Tibial nerve (tissue), 4 donors: ENCODE data around the gene MAX. TPM values are rescaled to one million over a fixed set of nuclear protein-coding genes. Genes with fewer than 3 reads are reported as not detected.
A peak's percentile ranks its signal among the peaks of the same experiment; 100 is the strongest.
"Not testable (repeated sequence)": the region's sequence is repeated elsewhere in the genome, so short reads cannot be mapped to it uniquely, and the experiment has no call there.

ENCODE experiments used
- DNase-seq, 2 donors: peaks; one replicate each; pipeline ENCODE4 v3.0.0-alpha.2; 2019; ENCODE audit warnings: low spot score in 2 of 2
- H3K27ac ChIP-seq, 4 donors: fragments of 200-600 bp; sonication (generic) in 3 of 4; one replicate each; pipeline ENCODE4 v1.5.1; 2017 to 2019; ENCODE audit warnings: mild to moderate bottlenecking in 1 of 4
- H3K27me3 ChIP-seq, 2 donors: fragments of 200-600 bp; sonication (generic) in 1 of 2; one replicate each; pipeline versions ENCODE4 v1.5.1 to v1.6.0; 2017 to 2019
- H3K36me3 ChIP-seq, 3 donors: fragments of 200-600 bp; sonication (generic); one replicate each; pipeline ENCODE4 v1.5.1; 2018 to 2019
- H3K4me1 ChIP-seq, 4 donors: fragments of 200-600 bp; sonication (generic) in 3 of 4; one replicate each; pipeline ENCODE4 v1.5.1; 2017 to 2019
- H3K4me3 ChIP-seq, 4 donors: fragments of 200-600 bp; sonication (generic) in 3 of 4; one replicate each; pipeline ENCODE4 v1.5.1; 2017 to 2019; ENCODE audit warnings: mild to moderate bottlenecking in 1 of 4, moderate library complexity in 1 of 4
- H3K9me3 ChIP-seq, 4 donors: fragments of 200-600 bp; sonication (generic) in 3 of 4; one replicate each; pipeline ENCODE4 v1.5.1; 2017 to 2019
- CTCF ChIP-seq, 5 experiments: fragments of 200-600 bp in 3 of 5; fragments of 450-650 bp in 2 of 5; sonication (generic) in 3 of 5; IDR thresholded peaks; one replicate each; pipeline ENCODE4 v1.5.1; 2016 to 2019; ENCODE audit warnings: antibody characterized with exemption in 5 of 5, mild to moderate bottlenecking in 3 of 5, moderate library complexity in 2 of 5
- EP300 ChIP-seq, 2 donors: sonication (generic); formaldehyde crosslinking; IDR thresholded peaks; one replicate each; pipeline ENCODE4 v1.6.1; 2017; ENCODE audit warnings: antibody characterized with exemption in 2 of 2, mild to moderate bottlenecking in 1 of 2
- POLR2A ChIP-seq, 2 donors: fragments of 450-650 bp; IDR thresholded peaks; one replicate each; pipeline ENCODE4 v1.6.1; 2017; ENCODE audit warnings: antibody characterized with exemption in 2 of 2, mild to moderate bottlenecking in 2 of 2, moderate library complexity in 2 of 2
- WGBS, 2 donors: methylation state at CpG; one replicate each; pipeline ENCODE4 v1.1.5; 2018; 5-methylcytosine and 5-hydroxymethylcytosine counted together
- total RNA-seq, 4 donors: library from RNA; depleted of rRNA; stranded (reverse); fragments of >200 nt; gene quantifications; one replicate each; pipeline ENCODE4 v1.1.0, GENCODE V29; 2016

The MAX gene
- total RNA-seq, 4 donors from 2014 or later = 49.4 to 70.4 (median 55.6) TPM

- H3K9me3 ChIP-seq = no peaks in the 10 kb centered on the region
- H3K27me3 ChIP-seq = no peaks in the 10 kb centered on the region
- peaks cover 0 to 6% (median 0%) of the 10 kb centered on the region in 3 donors for H3K36me3 ChIP-seq
- peak overlapping the region; percentile 83 to 97 (median 96) for H3K27ac ChIP-seq
- no peak for DNase-seq
- H3K4me1 ChIP-seq = peaks cover 0 to 59% (median 49%) of the 10 kb centered on the region in 4 donors
- WGBS, 2 donors = 18 to 28% methylated on average over 6 of the region's 6 CpGs
- TF ChIP-seq CTCF (IDR thresholded peaks at IDR 0.05) = no peak
- peak overlapping the region; percentile 78 to 96 (median 84) for H3K4me3 ChIP-seq
Observed at GRCh38 chr14:65100922-65101541, 1.3 kb downstream of the MAX start.

DNA sequence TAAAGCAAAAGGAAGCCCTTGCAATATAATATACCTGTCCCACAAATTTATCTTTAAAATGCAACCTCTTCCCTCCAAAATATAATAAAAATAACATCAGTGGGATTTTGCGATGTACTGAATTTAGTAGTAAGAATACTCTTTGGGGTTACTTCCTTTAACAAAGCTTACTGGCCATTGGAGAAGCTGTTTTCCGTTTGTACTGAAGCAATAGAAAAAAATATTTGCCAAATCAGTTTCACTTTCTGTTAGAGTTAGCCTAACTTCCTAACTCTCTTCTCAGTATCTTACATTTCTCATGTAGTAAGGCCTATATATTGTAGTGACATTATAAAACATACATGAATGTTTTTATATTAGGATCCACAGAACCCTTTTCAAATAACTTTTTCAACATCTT lies 3.7 kb downstream of the MAX start:
- Histone ChIP-seq H3K9me3 (no peaks in the 10 kb centered on the region), H3K27me3 (no peaks in the 10 kb centered on the region), H3K4me3 (peak overlapping the region in 2 of 4 donors; percentile 4 to 14), H3K36me3 (peaks cover 0 to 15% (median 0%) of the 10 kb centered on the region in 3 donors), H3K27ac (peak overlapping the region in 3 of 4 donors; percentile 25 to 73 (median 61)), H3K4me1 (peaks cover 0 to 83% (median 58%) of the 10 kb centered on the region in 4 donors)
- TF ChIP-seq CTCF (IDR thresholded peaks at IDR 0.05) (no peak), POLR2A (IDR thresholded peaks at IDR 0.05) (no peak), EP300 (IDR thresholded peaks at IDR 0.05) (no peak)
- 7 to 16% methylated on average over 2 of the region's 2 CpGs for WGBS, 2 donors
- no peak for DNase-seq

DNA sequence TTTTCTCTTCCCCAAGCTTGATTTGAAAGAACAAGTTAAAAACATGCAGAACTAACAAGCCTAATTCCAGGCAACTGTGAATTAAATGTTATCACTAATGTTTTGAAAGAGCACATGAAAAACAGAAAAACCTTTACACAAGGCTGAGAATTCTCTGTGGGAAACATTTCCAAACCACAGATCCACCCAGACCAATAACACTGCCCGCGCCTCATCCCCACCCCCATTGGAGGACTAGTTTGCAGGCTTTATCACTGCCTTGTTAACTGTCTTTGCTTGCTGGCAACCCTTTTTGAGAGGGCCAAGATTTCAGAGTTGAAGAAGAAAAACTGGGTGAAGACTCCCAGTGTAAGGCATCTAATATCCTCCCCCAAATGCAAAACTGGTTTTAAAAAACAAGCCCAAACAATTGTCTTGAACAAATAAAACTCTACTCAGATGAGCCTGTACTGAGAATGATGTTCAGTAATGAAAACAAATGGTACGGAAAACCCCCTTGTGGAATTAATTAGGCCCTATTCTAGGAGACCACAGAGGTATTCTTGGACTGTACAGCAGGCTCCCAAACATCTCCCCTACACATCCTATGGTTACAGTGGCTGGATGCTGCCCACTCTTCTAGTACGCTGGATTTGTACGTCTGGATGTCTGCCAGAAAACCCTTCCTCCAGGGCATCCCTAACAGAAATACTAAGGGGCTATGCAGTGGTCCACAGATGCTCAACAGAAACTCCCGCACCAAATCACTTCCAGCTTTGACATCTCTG lies 5.8 kb downstream of the MAX start:
- 29 to 49% methylated on average over 6 of the region's 6 CpGs for WGBS, 2 donors
- no peak overlapping the region for H3K4me3 ChIP-seq

GRCh38 chr14:65095633-65096205 lies 6.6 kb downstream of the MAX start:
- peak in 1 of 2 donors; percentile 51 for TF ChIP-seq EP300 (IDR thresholded peaks at IDR 0.05)
- TF ChIP-seq POLR2A (IDR thresholded peaks at IDR 0.05) = no peak
- Histone ChIP-seq H3K9me3 (no peaks in the 10 kb centered on the region), H3K27me3 (no peaks in the 10 kb centered on the region), H3K36me3 (peaks cover 0 to 44% (median 10%) of the 10 kb centered on the region in 3 donors), H3K4me1 (peaks cover 0 to 85% (median 50%) of the 10 kb centered on the region in 4 donors), H3K4me3 (no peak overlapping the region), H3K27ac (peak overlapping the region in 2 of 4 donors; percentile 61 to 73)
- peak; percentile 45 to 68 for DNase-seq
- 25 to 33% methylated on average over 3 of the region's 3 CpGs for WGBS, 2 donors

More for the DNA sequence above, 5.8 kb downstream of the MAX start:
- H3K9me3 ChIP-seq = no peaks in the 10 kb centered on the region
- H3K4me1 ChIP-seq = peaks cover 0 to 88% (median 55%) of the 10 kb centered on the region in 4 donors
- no peaks in the 10 kb centered on the region for H3K27me3 ChIP-seq
- H3K36me3 ChIP-seq = peaks cover 0 to 36% (median 6%) of the 10 kb centered on the region in 3 donors
- H3K27ac ChIP-seq = peak overlapping the region; percentile 2 to 73 (median 51)
- TF ChIP-seq EP300 (IDR thresholded peaks at IDR 0.05) = no peak
- TF ChIP-seq CTCF (IDR thresholded peaks at IDR 0.05) = no peak
- no peak for TF ChIP-seq POLR2A (IDR thresholded peaks at IDR 0.05)
- no peak for DNase-seq

GRCh38 chr14:65092349-65092748 lies 10.0 kb downstream of the MAX start:
- Histone ChIP-seq H3K9me3 (no peaks in the 10 kb centered on the region), H3K27me3 (no peaks in the 10 kb centered on the region), H3K4me3 (no peak overlapping the region), H3K4me1 (peaks cover 0 to 53% (median 20%) of the 10 kb centered on the region in 4 donors), H3K36me3 (peaks cover 0 to 70% (median 17%) of the 10 kb centered on the region in 3 donors), H3K27ac (no peak overlapping the region)
- no peak for DNase-seq
- WGBS, 2 donors = 85 to 92% methylated on average over 2 of the region's 2 CpGs
- TF ChIP-seq EP300 (IDR thresholded peaks at IDR 0.05) (no peak), POLR2A (IDR thresholded peaks at IDR 0.05) (no peak), CTCF (IDR thresholded peaks at IDR 0.05) (no peak)

- not testable (repeated sequence) for H3K4me3 ChIP-seq, DNase-seq, H3K27ac ChIP-seq, H3K27me3 ChIP-seq, H3K9me3 ChIP-seq
- peaks cover 0 to 84% (median 23%) of the 10 kb centered on the region in 3 donors for H3K36me3 ChIP-seq
- WGBS, 2 donors = 84 to 93% methylated on average over 8 of the region's 8 CpGs
- H3K4me1 ChIP-seq = peaks cover 0 to 31% (median 3%) of the 10 kb centered on the region in 4 donors
Observed at GRCh38 chr14:65087835-65088234, 14.5 kb downstream of the MAX start.

GRCh38 chr14:65086686-65087085 lies 15.6 kb downstream of the MAX start:
- H3K9me3 ChIP-seq, H3K27me3 ChIP-seq, DNase-seq, H3K4me3 ChIP-seq, H3K27ac ChIP-seq: not testable (repeated sequence)
- H3K36me3 ChIP-seq = peaks cover 0 to 84% (median 21%) of the 10 kb centered on the region in 3 donors
- 95 to 98% methylated on average over 2 to 4 of the region's 4 CpGs for WGBS, 2 donors
- H3K4me1 ChIP-seq = peaks cover 0 to 39% (median 6%) of the 10 kb centered on the region in 4 donors
